NOMO-1 treated with dmso at 0.1 percent for 144 hours (cell line): ENCODE results near the gene TNFSF13B.
A peak's percentile ranks its signal among the peaks of the same experiment; 100 is the strongest.
"Not testable (repeated sequence)": the region's sequence is repeated elsewhere in the genome, so short reads cannot be mapped to it uniquely, and the experiment has no call there.

Source experiments
- DNase-seq: peaks from one replicate; lab custom pipeline; 2025; ENCODE audit not compliant: unreplicated experiment; lab: John Stamatoyannopoulos, UW

Gene TNFSF13B

DNA sequence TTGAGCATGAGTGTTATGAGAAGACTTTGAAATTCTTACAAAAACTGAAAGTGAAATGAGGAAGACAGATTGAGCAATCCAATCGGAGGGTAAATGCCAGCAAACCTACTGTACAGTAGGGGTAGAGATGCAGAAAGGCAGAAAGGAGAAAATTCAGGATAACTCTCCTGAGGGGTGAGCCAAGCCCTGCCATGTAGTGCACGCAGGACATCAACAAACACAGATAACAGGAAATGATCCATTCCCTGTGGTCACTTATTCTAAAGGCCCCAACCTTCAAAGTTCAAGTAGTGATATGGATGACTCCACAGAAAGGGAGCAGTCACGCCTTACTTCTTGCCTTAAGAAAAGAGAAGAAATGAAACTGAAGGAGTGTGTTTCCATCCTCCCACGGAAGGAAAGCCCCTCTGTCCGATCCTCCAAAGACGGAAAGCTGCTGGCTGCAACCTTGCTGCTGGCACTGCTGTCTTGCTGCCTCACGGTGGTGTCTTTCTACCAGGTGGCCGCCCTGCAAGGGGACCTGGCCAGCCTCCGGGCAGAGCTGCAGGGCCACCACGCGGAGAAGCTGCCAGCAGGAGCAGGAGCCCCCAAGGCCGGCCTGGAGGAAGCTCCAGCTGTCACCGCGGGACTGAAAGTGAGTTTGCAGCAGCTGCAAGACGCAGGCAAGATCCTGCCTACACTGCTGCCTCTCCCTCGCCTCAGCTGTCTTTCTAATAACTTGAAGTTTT lies at the start of gene TNFSF13B:
TSS of gene TNFSF13B (plus strand) at position 118 of the 728 bp plus-strand sequence. CDS start at position 296, 178 bp downstream.
- peak; percentile 86 for DNase-seq

- no peak for DNase-seq
Measured at GRCh38 chr13:108220041-108220440, 49.5 kb upstream of the TNFSF13B start.

GRCh38 chr13:108223687-108224503 lies 45.6 kb upstream of the TNFSF13B start:
- DNase-seq = no peak

DNA sequence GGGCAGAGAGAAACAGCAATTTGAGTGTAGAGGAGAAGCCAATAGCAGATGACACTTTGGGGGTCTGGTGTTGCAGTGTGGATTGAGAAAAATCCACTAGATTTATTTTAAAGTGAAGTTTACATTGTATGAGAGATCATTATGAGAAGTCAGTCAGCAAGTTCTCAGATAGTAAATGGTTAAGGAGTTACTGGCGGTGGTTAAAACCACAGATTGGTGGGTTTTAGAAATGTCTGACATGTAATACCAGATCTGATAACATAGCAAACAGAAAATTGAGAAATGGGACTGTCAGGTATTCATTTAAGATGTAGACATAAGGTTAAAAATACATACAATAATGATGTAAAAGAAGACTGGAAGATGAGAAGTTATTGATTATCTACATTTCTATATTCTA lies 44.1 kb upstream of the TNFSF13B start:
- no peak for DNase-seq

GRCh38 chr13:108226184-108226583 lies 43.3 kb upstream of the TNFSF13B start:
- DNase-seq = no peak

GRCh38 chr13:108227651-108228272 lies 41.8 kb upstream of the TNFSF13B start:
- DNase-seq = no peak

GRCh38 chr13:108230377-108230776 lies 39.1 kb upstream of the TNFSF13B start:
- DNase-seq = no peak

GRCh38 chr13:108249150-108249549 lies 20.4 kb upstream of the TNFSF13B start:
- DNase-seq = no peak

DNA sequence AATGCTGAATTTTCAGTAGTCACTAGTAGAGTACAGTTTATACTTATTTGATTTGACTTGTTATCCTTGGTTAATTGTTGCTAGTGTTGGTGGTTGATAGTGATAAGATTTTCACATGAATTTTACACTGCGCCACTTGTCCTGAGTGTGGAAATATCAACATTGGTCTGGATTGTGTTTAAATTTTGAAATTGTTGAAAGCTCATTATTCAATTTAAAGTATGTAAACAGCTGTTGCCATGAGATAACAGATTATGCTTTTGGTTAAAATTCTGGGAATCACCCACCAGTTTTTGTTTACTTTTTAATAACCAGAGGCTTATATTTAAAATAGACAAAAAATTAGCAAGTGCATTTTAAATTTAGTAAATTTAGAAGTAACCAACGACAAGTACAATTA lies 12.3 kb upstream of the TNFSF13B start:
- no peak for DNase-seq

GRCh38 chr13:108263621-108264355 lies 5.7 kb upstream of the TNFSF13B start:
- no peak for DNase-seq

DNA sequence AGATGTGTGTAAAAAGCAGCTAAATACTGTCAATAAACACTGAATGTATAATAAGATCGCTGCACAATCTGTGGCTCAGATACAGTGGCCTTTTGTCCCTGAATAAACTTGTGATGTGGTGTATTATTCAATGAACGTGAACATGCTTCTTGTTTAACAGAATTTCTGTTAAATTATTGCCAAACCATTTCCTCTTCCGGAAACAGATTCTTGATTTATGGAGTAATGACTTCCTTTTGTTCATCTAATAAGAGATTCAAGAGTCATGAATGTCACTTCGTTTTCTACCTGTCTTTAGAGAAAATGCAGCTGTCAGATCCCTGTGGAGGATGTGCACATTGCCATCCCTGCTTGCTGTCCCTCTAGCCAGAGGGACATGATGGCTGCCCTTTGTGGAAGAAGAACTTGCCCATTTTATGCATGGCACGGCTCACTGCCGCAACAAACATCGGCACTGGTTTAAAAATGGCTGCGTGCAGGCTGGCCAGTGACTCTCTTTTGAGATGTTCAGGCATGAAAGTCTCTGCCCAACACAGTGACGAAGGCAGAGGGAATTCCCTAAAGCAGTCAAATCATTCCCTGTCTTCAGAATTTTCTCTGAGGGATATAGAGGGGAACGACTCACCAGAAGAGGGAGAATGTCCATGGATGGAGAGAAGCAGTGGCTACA lies 3.1 kb upstream of the TNFSF13B start:
- DNase-seq = peak; percentile 44

DNA sequence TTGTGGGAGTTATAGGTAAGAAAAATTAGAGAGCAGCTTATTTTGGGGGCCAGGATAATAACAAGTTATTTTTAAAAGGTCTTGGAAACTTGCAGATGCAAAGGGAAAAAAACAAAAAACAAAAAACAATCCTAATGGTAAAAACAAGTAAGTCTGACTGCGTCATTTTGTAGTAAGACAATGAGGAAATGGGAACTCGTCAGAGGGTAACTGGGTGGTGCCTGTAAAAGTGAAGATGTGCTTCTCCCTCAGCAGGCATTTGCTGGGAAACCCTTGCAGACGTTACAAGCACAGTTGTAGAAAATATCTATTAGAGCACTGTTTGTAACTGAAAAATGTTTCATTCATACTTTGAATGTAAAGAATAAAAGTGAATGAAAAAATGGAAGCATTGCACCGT lies 2.2 kb upstream of the TNFSF13B start:
- DNase-seq = peak; percentile 66

DNA sequence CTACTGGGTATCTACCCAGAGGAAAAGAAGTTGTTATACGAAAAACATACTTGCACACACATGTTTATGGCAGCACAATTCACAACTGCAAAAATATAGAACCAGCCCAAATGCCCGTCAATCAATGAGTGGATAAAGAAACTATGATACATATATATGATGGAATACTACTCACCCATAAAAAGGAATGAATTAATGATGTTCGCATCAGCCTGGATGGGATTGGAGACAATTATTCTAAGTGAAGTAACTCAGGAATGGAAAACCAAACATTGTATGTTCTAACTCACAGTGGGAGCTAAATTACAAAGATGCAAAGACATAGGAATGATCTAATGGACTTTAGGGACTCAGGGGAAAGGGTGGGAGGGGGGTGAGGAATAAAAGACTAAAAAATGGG lies 1.7 kb upstream of the TNFSF13B start:
- not testable (repeated sequence) for DNase-seq

DNA sequence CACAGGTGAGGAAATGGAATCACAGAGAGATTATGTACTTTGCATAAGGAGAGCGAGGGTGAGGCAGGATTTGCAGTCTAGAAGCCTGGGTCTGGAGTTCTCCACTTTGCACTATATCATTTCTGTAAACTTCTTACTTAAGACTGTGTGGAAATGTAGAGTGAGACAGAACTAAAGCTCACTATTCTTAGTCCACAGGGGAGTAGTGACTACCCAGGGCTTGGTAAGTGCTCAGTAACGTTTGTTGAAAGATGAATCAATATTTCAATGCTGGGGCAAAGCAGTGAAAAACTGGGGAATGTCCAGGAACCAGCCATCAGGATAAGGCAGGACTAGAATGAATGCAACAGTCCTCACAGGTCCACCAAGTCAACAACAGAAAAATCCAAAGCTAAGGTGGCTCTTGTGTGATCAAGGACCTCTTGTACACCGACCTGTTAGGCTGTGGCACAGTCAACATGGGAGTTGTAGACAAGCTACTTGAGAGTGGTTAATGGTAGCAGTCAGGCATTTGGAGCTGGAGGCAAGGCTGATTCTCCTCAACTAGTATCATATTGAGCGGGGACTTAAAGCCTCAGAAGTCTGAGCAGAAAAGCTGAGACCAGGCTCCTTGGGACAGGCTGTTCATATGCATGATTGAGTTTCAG lies 929 bp upstream of the TNFSF13B start:
- no peak for DNase-seq

- peak; percentile 22 for DNase-seq
Measured at GRCh38 chr13:108270442-108270841, 924 bp downstream of the TNFSF13B start.

DNA sequence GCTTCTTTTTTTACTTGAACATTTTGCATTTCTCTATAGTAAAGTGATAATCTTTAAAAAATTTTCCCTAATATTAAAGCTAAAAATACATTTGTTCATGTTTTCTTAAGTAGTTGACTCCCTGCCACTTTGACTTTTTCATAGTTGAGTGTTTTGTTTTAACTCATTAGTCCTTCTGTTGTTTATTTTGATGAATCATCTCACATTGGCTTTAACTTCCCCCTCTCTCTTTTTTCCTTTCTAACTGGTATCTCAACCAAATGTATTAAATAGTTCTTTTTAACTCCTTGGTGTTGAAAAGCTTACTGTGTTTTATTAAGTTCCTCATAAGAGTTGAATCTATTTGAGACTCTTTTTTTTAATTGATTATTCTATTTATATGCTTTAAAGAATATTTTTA lies 2.8 kb downstream of the TNFSF13B start:
- no peak for DNase-seq

DNA sequence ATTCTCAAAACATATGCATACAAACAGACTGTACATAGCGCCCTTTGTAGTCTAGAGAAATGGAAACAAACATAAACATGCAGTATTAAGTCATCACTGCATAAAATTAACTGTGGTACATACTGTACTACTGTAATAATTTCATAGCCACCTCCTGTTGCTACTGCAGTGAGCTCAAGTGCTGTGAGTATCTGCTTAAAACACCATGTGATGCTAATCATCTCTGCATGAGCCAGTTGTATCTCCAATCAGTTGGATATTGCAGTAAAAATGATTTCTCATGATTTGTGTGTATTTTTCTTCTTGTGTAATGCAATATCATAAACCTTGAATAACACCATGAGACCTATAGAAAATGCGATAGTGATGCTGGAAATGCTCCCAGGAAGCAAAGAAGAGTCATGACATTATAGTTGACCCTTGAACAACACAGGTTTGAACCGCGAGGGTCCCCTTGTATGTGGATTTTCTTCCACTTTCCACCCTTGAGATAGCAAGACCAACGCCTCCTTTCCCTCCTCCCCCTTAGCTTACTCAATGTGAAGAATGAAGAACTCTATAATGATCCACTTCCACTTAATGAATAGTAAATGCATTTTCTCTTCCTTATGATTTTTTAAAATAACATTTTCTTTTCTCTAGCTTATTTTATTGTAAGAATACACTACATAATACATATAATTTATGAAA lies 4.1 kb downstream of the TNFSF13B start:
- no peak for DNase-seq

- DNase-seq = no peak
Measured at GRCh38 chr13:108274718-108275117, 5.2 kb downstream of the TNFSF13B start.

GRCh38 chr13:108276060-108276459 lies 6.5 kb downstream of the TNFSF13B start:
- no peak for DNase-seq

- DNase-seq = no peak
Measured at GRCh38 chr13:108278466-108278865, 8.9 kb downstream of the TNFSF13B start.
